GM12875 (cell line): Measurements from ENCODE around the gene CD300LD.
A peak's percentile ranks its signal among the peaks of the same experiment; 100 is the strongest.

Source experiments
- H3K4me3 ChIP-seq: one replicate; pipeline ENCODE4 v1.5.1; 2011; ENCODE audit warnings: low read depth, low read length, control low read depth
- CTCF ChIP-seq: IDR thresholded peaks from 2 replicates; pipeline ENCODE4 v1.5.1; 2011; ENCODE audit warnings: low read depth, mild to moderate bottlenecking, control low read depth, inconsistent platforms, low read length, moderate library complexity, borderline replicate concordance; ENCODE audit not compliant: insufficient read depth

CD300LD gene

GRCh38 chr17:74573169-74573568 is 18.9 kb downstream of the CD300LD start:
- no peak overlapping the region for H3K4me3 ChIP-seq
- TF ChIP-seq CTCF, result no peak

GRCh38 chr17:74571621-74572270 is 20.3 kb downstream of the CD300LD start:
- TF ChIP-seq CTCF, result no peak

GRCh38 chr17:74569020-74570003 is 22.8 kb downstream of the CD300LD start:
- no peak overlapping the region for H3K4me3 ChIP-seq
- TF ChIP-seq CTCF, result no peak

More at GRCh38 chr17:74571621-74572270, 20.3 kb downstream of the CD300LD start:
- H3K4me3 ChIP-seq, result no peak overlapping the region

DNA sequence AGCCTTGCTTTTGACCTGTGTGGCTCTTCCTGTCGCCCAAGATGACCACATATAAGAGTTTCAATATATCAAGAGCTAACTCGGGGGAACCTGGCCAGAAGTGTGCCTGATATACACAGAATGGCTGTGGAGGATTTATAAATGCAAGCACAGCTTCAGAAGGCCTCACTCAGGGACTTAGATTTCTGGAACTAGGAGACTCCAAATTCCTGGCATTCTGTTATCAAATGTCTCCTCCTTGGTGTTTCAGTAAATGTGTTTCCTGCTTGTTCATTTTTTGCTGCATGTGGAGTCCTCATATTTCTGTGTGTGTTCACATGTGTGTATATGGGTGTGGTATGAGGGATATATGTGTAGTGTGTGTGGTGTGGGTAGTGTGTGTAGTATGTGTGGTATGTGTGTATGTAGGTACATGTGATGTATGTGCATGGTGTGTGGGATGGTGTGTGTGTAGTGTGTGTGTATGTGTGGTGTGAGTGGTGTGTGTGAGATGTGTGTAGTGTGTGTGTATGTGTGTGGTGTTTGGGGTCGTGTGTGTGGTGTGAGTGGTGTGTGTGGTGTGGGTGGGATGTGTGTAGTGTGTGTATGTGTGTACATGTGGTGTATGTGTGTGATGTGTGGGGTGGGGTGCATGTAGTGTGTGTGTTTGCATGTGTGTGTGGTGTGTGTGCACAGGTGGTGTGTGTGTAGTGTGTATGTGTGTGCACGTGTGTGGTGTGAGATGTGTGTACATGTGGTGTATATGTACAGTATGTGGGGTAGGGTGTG is 23.8 kb downstream of the CD300LD start:
- TF ChIP-seq CTCF, result no peak
- H3K4me3 ChIP-seq, result no peak overlapping the region

DNA sequence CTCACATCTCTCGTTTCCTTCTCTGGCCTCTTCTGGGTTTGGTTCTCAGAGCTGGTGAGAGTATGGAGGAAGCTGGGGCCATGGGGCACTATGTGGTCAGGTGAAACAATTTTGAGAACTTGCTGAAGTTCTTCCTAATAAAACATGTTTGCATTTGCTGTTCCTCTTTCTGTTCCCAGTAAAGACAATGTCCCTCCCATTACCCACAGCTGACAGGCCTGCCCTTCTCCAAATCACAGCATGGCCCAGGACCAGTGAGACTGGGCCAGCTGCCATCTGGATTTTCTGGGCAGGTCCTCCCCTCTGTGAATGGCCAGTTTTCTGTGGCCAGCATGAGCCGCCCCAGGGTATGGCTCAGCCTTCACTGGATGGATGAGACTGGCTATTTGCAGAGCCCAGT is 24.7 kb downstream of the CD300LD start, which contains the start of gene CD300H:
Gene CD300H, minus strand, starts transcription at position 113 of the 400 bp plus-strand sequence.
- TF ChIP-seq CTCF, result no peak
- H3K4me3 ChIP-seq, result no peak within 1 kb of the TSS

DNA sequence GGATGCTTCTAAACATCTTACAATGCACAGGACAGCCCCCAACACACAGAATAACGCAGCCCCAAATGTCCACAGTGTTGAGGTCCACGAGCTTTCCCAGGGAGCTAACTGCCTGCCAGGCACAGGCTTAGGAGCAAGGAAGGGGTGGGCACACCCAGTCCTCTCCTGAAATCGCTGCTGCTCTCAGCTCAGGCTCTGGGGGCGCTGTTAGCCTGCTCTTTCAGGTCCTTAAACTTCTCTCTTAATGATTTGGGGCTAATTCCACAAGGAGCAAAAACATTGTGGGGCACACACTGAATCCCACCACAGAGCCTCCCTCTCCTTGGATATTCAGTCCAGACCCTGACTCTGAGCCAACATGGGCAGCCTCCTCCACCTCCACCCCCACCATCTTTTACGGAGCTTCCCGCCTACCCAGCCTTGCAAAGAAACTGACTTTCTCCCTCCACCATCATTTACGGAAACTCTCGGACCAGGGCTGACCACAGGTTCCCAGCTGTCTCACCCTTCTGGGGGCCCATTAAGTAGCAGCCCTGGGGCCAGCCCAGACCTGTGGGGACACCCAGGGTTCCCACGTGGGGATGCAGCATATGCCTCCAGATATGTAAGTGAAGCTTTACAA is 25.8 kb downstream of the CD300LD start:
- peak; percentile 83 for TF ChIP-seq CTCF
- no peak overlapping the region for H3K4me3 ChIP-seq
